K562 (cell line): ENCODE results near the gene PBX1. TPM values are rescaled to one million over a fixed set of nuclear protein-coding genes. Genes with fewer than 3 reads are reported as not detected.

Experiments
- ATAC-seq: fragments of 200-7000 bp; cut with Tn5 transposase; 3 replicates; pipeline ENCODE4 v1.9.1; 2020; ENCODE audit warnings: moderate library complexity
- BruUV-seq: library from RNA; stranded (reverse); fragments of 400-500 nt; replicated peaks from 2 replicates; lab custom pipeline; 2021; lab: Mats Ljungman, UMichigan
- CTCF ChIA-PET: fragments of 300-600 bp; formaldehyde crosslinking; extraction: SDS; loops from one replicate; lab custom pipeline; 2021; ENCODE audit warnings: low intra/inter-chr PET ratio; lab: Yijun Ruan, JAX
- POLR2A ChIA-PET: fragments of 300-600, 350-650 bp; sonication (Branson Sonifier 250); formaldehyde crosslinking; extraction: SDS; loops from one replicate; lab custom pipeline; 2021; ENCODE audit warnings: antibody characterized with exemption, inconsistent platforms; lab: Yijun Ruan, JAX
- DNase-seq, 4 experiments: peaks; one replicate each; pipeline versions ENCODE4 v3.0.0 to v3.0.0-alpha.2; 2011 to 2018; ENCODE audit warnings: low spot score in 3 of 4, mixed read lengths in 3 of 4; ENCODE audit errors: extremely low read depth in 1 of 4
- FAIRE-seq: peaks from 2 replicates; lab custom pipeline; 2011; peaks lifted over from hg19 to GRCh38; lab: Jason Lieb, UNC
- H2AFZ ChIP-seq: 2 replicates; pipeline ENCODE4 v1.6.0; 2011; ENCODE audit warnings: low read depth, low read length, control low read depth, inconsistent platforms
- H3K27ac ChIP-seq: fragments of 200-600 bp; 3 replicates; pipeline ENCODE4 v1.8.0; 2011; ENCODE audit warnings: low read depth, mild to moderate bottlenecking, control low read depth, inconsistent platforms, low read length, moderate library complexity, mixed read lengths; ENCODE audit errors: extremely low read depth
- H3K27me3 ChIP-seq, 2 experiments: fragments of 300-600 bp in 1 of 2; 2 replicates in 1 of 2; 3 replicates in 1 of 2; pipeline versions ENCODE4 v1.6.0 to v1.8.0; 2011; ENCODE audit warnings: inconsistent platforms in 2 of 2, low read length in 2 of 2, mild to moderate bottlenecking in 1 of 2, mixed read lengths in 1 of 2, moderate library complexity in 1 of 2; ENCODE audit not compliant: control insufficient read depth in 2 of 2, insufficient read depth in 2 of 2
- H3K36me3 ChIP-seq: fragments of 300-600 bp; 3 replicates; pipeline ENCODE4 v1.8.0; 2011; ENCODE audit warnings: mild to moderate bottlenecking, low read length, inconsistent platforms; ENCODE audit not compliant: control insufficient read depth, insufficient read depth
- H3K4me1 ChIP-seq, 2 experiments: fragments of 200-600 bp in 1 of 2; replicated peaks in 1 of 2; 2 replicates in 1 of 2; 3 replicates in 1 of 2; pipeline versions ENCODE4 v1.5.1 to v1.8.0; 2011; ENCODE audit warnings: inconsistent platforms in 2 of 2, low read length in 2 of 2, mild to moderate bottlenecking in 1 of 2, mixed read lengths in 1 of 2, moderate library complexity in 1 of 2; ENCODE audit not compliant: control insufficient read depth in 2 of 2, insufficient read depth in 2 of 2
- H3K4me2 ChIP-seq: 2 replicates; pipeline ENCODE4 v1.6.1; 2011; ENCODE audit warnings: low read length, control low read depth, inconsistent platforms, mixed read lengths; ENCODE audit not compliant: insufficient read depth
- H3K4me3 ChIP-seq: fragments of 200-600 bp; sonication (generic), shearing (Covaris generic); 2 replicates; pipeline ENCODE4 v1.5.1; 2016; ENCODE audit warnings: control low read depth, inconsistent platforms
- H3K79me2 ChIP-seq: fragments of 200-600 bp; 3 replicates; pipeline ENCODE4 v1.8.0; 2011; ENCODE audit warnings: low read length, inconsistent platforms; ENCODE audit not compliant: control insufficient read depth, insufficient read depth
- H3K9ac ChIP-seq, 2 experiments: 2 replicates each; pipeline versions ENCODE4 v1.6.0 to v1.6.1; 2011; ENCODE audit warnings: low read depth in 2 of 2, low read length in 2 of 2, control low read depth in 1 of 2, inconsistent platforms in 1 of 2, mild to moderate bottlenecking in 1 of 2, mixed read lengths in 1 of 2; ENCODE audit not compliant: insufficient read depth in 1 of 2
- H3K9me1 ChIP-seq: one replicate; pipeline ENCODE4 v1.6.0; 2011; ENCODE audit warnings: inconsistent platforms, mild to moderate bottlenecking, low read length, moderate library complexity; ENCODE audit not compliant: control insufficient read depth, insufficient read depth
- H3K9me3 ChIP-seq: replicated peaks from 2 replicates; pipeline ENCODE4 v1.5.1; 2011; ENCODE audit warnings: low read depth, low read length, inconsistent platforms; ENCODE audit not compliant: control insufficient read depth, insufficient read depth
- H4K20me1 ChIP-seq: replicated peaks from 2 replicates; pipeline ENCODE4 v1.6.1; 2011; ENCODE audit warnings: low read length, inconsistent platforms, mixed read lengths; ENCODE audit not compliant: control insufficient read depth, insufficient read depth
- KAT7 ChIP-seq: sonication (generic); formaldehyde crosslinking; IDR thresholded peaks from 2 replicates; pipeline ENCODE4 v1.8.0; 2022; ENCODE audit warnings: missing genetic modification reagents, mild to moderate bottlenecking, borderline replicate concordance
- SLC30A9 ChIP-seq: fragments of 250-450 bp; sonication (Bioruptor Pico); IDR thresholded peaks from 2 replicates; pipeline ENCODE4 v1.8.0; 2022; ENCODE audit warnings: mild to moderate bottlenecking, moderate library complexity
- TRIM28 ChIP-seq: fragments of 450-650 bp; IDR thresholded peaks from 2 replicates; pipeline ENCODE4 v1.6.1; 2017
- ZNF551 ChIP-seq: fragments of 250-450 bp; sonication (Bioruptor Pico); IDR thresholded peaks from 2 replicates; pipeline ENCODE4 v1.5.0; 2021; ENCODE audit warnings: mild to moderate bottlenecking, moderate library complexity
- ZNF764 ChIP-seq: fragments of 250-450 bp; sonication (Bioruptor Pico); IDR thresholded peaks from 2 replicates; pipeline ENCODE4 v1.4.0; 2020; ENCODE audit warnings: low read depth, mild to moderate bottlenecking, moderate library complexity
- WGBS: fragments of 100-300 bp; shearing (Covaris generic); methylation state at CpG from one replicate; pipeline ENCODE4 v1.1.6; 2016; ENCODE audit warnings: low coverage, mixed read lengths; ENCODE audit not compliant: insufficient coverage; ENCODE audit errors: missing lambda C conversion rate; 5-methylcytosine and 5-hydroxymethylcytosine counted together
- in situ Hi-C: fragments of 300-500 bp; cut with MboI; formaldehyde crosslinking; loops from 4 replicates; pipeline ENCODE4 v1.15.0; 2018; ENCODE audit warnings: inconsistent platforms, mixed read lengths
- intact Hi-C: fragments of 100-400 bp; cut with micrococcal nuclease; formaldehyde crosslinking; loops from 2 replicates; pipeline ENCODE4 v1.14.2; 2022
- polyA plus RNA-seq, 8 experiments: library from polyadenylated mRNA; depleted of rRNA in 4 of 8; stranded (reverse) in 5 of 8; unstranded in 3 of 8; fragments of >200 nt; fragmentation: Nextera tagmentation in 2 of 8; fragmentation: Illumina TruSeq in 1 of 8; extraction: Ambion mirVana in 2 of 8; extraction: Trizol in 1 of 8; gene quantifications; 2 replicates each; pipeline versions ENCODE4 v1.2.1 to v1.2.3, GENCODE V29; 2011 to 2014; ENCODE audit warnings: inconsistent platforms in 1 of 8, missing spikeins in 1 of 8
- total RNA-seq, 7 experiments: library from RNA; depleted of rRNA in 6 of 7; stranded (reverse); fragments of >200 nt in 6 of 7; fragmentation: Illumina TruSeq in 2 of 7; extraction: Trizol in 2 of 7; gene quantifications; 2 replicates each; pipeline versions ENCODE4 v1.2.1 to v1.2.3, GENCODE V29; 2011 to 2021; ENCODE audit warnings: low replicate concordance in 1 of 7
- TF ChIP-seq, protein P1 (sequence below): fragments of 450-650 bp; IDR thresholded peaks from one replicate; pipeline ENCODE4 v1.6.1; 2018; ENCODE audit warnings: mild to moderate bottlenecking, moderate library complexity; ENCODE audit not compliant: partially characterized antibody
- TF ChIP-seq, protein P2 (sequence below): fragments of 450-650 bp; IDR thresholded peaks from 2 replicates; pipeline ENCODE4 v1.6.1; 2016; ENCODE audit warnings: antibody characterized with exemption

Gene PBX1
- total and polyA plus RNA-seq, 9 of the 15 experiments (the other 6 are each of a cell fraction or from before 2014, with no cell fraction given), result 0.03 to 0.62 (median 0.17) TPM

DNA sequence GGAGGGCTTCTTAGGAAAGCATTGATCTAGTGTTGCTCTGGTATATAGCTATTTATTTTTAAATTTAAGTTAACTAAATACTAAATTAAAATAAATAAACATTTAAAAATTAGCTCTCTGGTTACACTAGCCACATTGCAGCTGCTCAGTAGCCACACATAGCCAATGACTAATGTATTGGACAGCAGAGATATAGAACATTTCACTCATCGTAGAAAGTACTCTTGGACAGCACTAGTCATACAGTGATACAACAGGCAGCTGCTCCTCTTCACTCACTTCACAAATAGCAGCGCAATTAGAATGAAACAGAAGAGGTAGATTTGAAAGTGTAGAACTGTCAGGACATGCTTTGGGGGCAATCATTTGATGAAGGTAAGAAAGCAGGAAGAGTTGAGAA lies 245.4 kb downstream of the PBX1 start:
- Histone ChIP-seq H3K27me3 (peaks cover 0 to 5% of the 10 kb centered on the region in 2 experiments; a peak in 4 of 5 replicates), H3K4me1 (no peaks in the 10 kb centered on the region; a peak in 1 of 5 replicates), H3K9me1 (no peaks in the 10 kb centered on the region), H3K79me2 (no peaks in the 10 kb centered on the region), H2AFZ (no peak overlapping the region), H3K36me3 (no peaks in the 10 kb centered on the region), H3K9ac (no peak overlapping the region), H3K4me3 (no peak overlapping the region), H3K27ac (no peak overlapping the region), H4K20me1 (no peaks in the 10 kb centered on the region), H3K4me2 (no peak overlapping the region), H3K9me3 (no peaks in the 10 kb centered on the region)
- WGBS, result 3% methylated on average over 2 of the region's 2 CpGs
- FAIRE-seq, result no peak
- intact Hi-C loops, result no loop called here
- POLR2A ChIA-PET, result no interaction called here
- TF ChIP-seq ZNF764 (CRISPR knock-in tag) (no peak), TRIM28 (no peak), SLC30A9 (CRISPR knock-in tag) (no peak), KAT7 (CRISPR knock-in tag) (no peak), ZNF551 (no peak)
- TF ChIP-seq, protein P1, sequence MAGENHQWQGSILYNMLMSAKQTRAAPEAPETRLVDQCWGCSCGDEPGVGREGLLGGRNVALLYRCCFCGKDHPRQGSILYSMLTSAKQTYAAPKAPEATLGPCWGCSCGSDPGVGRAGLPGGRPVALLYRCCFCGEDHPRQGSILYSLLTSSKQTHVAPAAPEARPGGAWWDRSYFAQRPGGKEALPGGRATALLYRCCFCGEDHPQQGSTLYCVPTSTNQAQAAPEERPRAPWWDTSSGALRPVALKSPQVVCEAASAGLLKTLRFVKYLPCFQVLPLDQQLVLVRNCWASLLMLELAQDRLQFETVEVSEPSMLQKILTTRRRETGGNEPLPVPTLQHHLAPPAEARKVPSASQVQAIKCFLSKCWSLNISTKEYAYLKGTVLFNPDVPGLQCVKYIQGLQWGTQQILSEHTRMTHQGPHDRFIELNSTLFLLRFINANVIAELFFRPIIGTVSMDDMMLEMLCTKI, result no peak
- TF ChIP-seq, protein P2, sequence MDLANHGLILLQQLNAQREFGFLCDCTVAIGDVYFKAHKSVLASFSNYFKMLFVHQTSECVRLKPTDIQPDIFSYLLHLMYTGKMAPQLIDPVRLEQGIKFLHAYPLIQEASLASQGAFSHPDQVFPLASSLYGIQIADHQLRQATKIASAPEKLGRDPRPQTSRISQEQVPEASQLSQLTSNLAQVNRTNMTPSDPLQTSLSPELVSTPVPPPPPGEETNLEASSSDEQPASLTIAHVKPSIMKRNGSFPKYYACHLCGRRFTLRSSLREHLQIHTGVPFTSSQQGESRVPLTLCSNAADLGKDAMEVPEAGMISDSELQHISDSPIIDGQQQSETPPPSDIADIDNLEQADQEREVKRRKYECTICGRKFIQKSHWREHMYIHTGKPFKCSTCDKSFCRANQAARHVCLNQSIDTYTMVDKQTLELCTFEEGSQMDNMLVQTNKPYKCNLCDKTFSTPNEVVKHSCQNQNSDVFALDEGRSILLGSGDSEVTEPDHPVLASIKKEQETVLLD, result no peak
- DNase-seq, result no peak
- BruUV-seq, result no TSS peak
- in situ Hi-C loops, result no loop called here
- CTCF ChIA-PET, result no interaction called here
- no peak for ATAC-seq
